Epidermal melanocyte (primary cell): Measurements from ENCODE around the gene NSD2.
"Not testable (repeated sequence)": the region's sequence is repeated elsewhere in the genome, so short reads cannot be mapped to it uniquely, and the experiment has no call there.

Source experiments
- DNase-seq: peaks from one replicate; pipeline ENCODE4 v3.0.0; 2011; ENCODE audit warnings: low spot score; ENCODE audit not compliant: insufficient read length

The NSD2 gene

GRCh38 chr4:1984406-1985191, 113.4 kb downstream of the NSD2 start:
- no peak for DNase-seq

- DNase-seq: no peak
Observed at GRCh38 chr4:1985294-1985693, 114.1 kb downstream of the NSD2 start.

GRCh38 chr4:1985780-1986577, 114.8 kb downstream of the NSD2 start:
- no peak for DNase-seq

GRCh38 chr4:1986578-1987210, 115.5 kb downstream of the NSD2 start:
- DNase-seq: no peak

- no peak for DNase-seq
Observed at GRCh38 chr4:1987296-1987695, 116.1 kb downstream of the NSD2 start.

GRCh38 chr4:1987721-1988326, 116.6 kb downstream of the NSD2 start:
- no peak for DNase-seq

- DNase-seq: no peak
Observed at GRCh38 chr4:1988327-1988724, 117.1 kb downstream of the NSD2 start.

- no peak for DNase-seq
Observed at GRCh38 chr4:1989533-1990347, 118.5 kb downstream of the NSD2 start.

- no peak for DNase-seq
Observed at GRCh38 chr4:1990348-1990645, 119.1 kb downstream of the NSD2 start.

- no peak for DNase-seq
Observed at GRCh38 chr4:1990676-1991075, 119.5 kb downstream of the NSD2 start.

GRCh38 chr4:1991087-1991486, 119.9 kb downstream of the NSD2 start:
- no peak for DNase-seq

GRCh38 chr4:1991596-1992434, 120.6 kb downstream of the NSD2 start:
- DNase-seq: no peak

GRCh38 chr4:1992468-1993168, 121.4 kb downstream of the NSD2 start:
- no peak for DNase-seq

- no peak for DNase-seq
Observed at GRCh38 chr4:1993169-1993516, 122.0 kb downstream of the NSD2 start.

GRCh38 chr4:1993718-1994516, 122.7 kb downstream of the NSD2 start:
- not testable (repeated sequence) for DNase-seq

- no peak for DNase-seq
Observed at GRCh38 chr4:1994938-1995337, 123.7 kb downstream of the NSD2 start.

GRCh38 chr4:1996866-1997611, 125.8 kb downstream of the NSD2 start:
- no peak for DNase-seq

GRCh38 chr4:1997712-1998111, 126.5 kb downstream of the NSD2 start:
- no peak for DNase-seq
